ENCODE measurements around the gene MYO1F.
A peak's percentile ranks its signal among the peaks of the same experiment; 100 is the strongest.

MYO1F gene

DNA sequence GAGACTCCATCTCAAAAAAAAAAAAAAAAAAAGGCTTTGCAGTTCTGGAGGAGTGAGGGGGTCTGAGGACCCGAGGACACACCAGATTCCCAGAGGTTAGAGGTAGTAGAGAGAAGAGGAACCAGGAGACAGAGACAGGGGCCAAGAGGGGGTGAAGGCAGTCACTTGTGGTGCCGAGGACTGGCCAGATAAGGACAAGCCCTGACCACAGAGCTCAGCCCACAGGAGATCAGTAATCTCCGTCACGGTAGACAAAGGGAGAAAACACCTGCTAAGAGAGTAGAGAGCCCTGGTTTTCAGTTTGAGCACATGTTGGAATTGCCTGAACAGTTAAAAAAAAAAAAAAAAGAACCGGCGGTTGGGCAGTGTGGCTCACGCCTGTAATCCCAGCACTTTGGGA, 73.1 kb downstream of the MYO1F start:
- ATAC-seq, result no peak
- no peak overlapping the region for H3K27ac Mint-ChIP-seq
- peak overlapping the region in 1 of 2 donors; percentile 2 for H3K4me3 Mint-ChIP-seq

DNA sequence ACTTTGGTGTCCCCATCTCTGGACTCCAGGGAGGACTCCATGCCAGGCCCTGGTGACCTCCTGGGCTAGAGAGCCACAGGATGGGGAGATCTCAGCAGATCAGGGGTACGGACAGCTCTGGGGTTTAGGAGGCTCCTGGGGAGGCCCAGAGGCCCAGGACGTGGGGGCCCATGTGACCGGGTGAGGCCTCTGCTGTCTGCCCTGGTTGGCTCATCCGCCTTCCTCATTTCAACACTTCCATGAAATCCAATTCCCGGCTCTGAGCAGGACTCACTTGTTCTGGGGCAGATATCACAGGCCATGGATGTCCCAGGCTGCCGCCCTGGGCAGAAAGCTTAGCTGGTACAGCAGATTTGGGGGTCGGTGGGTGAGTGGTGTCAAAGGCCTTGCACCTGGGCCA, 73.7 kb downstream of the MYO1F start:
- no peak overlapping the region for H3K4me3 Mint-ChIP-seq
- H3K27ac Mint-ChIP-seq, result peak overlapping the region in 1 of 2 donors; percentile 60
- peaks cover 50% of the 10 kb centered on the region for H3K4me1 Mint-ChIP-seq
- ATAC-seq (no peak), DNase-seq (no peak)
- no peaks in the 10 kb centered on the region for H3K9me3 Mint-ChIP-seq
- no peaks in the 10 kb centered on the region for H3K27me3 Mint-ChIP-seq

More for the DNA sequence above, 73.1 kb downstream of the MYO1F start:
- no peaks in the 10 kb centered on the region for H3K27me3 Mint-ChIP-seq
- DNase-seq, result no peak
- no peaks in the 10 kb centered on the region for H3K9me3 Mint-ChIP-seq
- H3K4me1 Mint-ChIP-seq, result peaks cover 50% of the 10 kb centered on the region

GRCh38 chr19:8501981-8502380, 75.3 kb downstream of the MYO1F start:
- no peaks in the 10 kb centered on the region for H3K9me3 Mint-ChIP-seq
- no peaks in the 10 kb centered on the region for H3K27me3 Mint-ChIP-seq
- peaks cover 50% of the 10 kb centered on the region for H3K4me1 Mint-ChIP-seq
- peak overlapping the region in 1 of 2 donors; percentile 49 for H3K4me3 Mint-ChIP-seq
- peak overlapping the region in 1 of 2 donors; percentile 57 for H3K27ac Mint-ChIP-seq
- DNase-seq, result no peak
- no peak for ATAC-seq

- Mint-ChIP-seq H3K27ac (peak overlapping the region in 1 of 2 donors; percentile 44), H3K27me3 (no peaks in the 10 kb centered on the region), H3K4me1 (peaks cover 48% of the 10 kb centered on the region), H3K4me3 (no peak overlapping the region), H3K9me3 (no peaks in the 10 kb centered on the region)
- DNase-seq (no peak), ATAC-seq (no peak)
Observed at GRCh38 chr19:8501516-8501915, 75.7 kb downstream of the MYO1F start.

- no peaks in the 10 kb centered on the region for H3K27me3 Mint-ChIP-seq
- ATAC-seq, result no peak
- H3K4me3 Mint-ChIP-seq, result no peak overlapping the region
- no peak for DNase-seq
- peak overlapping the region; percentile 29 to 35 for H3K27ac Mint-ChIP-seq
- no peaks in the 10 kb centered on the region for H3K9me3 Mint-ChIP-seq
- peaks cover 43% of the 10 kb centered on the region for H3K4me1 Mint-ChIP-seq
Observed at GRCh38 chr19:8500158-8500557, 77.1 kb downstream of the MYO1F start.

DNA sequence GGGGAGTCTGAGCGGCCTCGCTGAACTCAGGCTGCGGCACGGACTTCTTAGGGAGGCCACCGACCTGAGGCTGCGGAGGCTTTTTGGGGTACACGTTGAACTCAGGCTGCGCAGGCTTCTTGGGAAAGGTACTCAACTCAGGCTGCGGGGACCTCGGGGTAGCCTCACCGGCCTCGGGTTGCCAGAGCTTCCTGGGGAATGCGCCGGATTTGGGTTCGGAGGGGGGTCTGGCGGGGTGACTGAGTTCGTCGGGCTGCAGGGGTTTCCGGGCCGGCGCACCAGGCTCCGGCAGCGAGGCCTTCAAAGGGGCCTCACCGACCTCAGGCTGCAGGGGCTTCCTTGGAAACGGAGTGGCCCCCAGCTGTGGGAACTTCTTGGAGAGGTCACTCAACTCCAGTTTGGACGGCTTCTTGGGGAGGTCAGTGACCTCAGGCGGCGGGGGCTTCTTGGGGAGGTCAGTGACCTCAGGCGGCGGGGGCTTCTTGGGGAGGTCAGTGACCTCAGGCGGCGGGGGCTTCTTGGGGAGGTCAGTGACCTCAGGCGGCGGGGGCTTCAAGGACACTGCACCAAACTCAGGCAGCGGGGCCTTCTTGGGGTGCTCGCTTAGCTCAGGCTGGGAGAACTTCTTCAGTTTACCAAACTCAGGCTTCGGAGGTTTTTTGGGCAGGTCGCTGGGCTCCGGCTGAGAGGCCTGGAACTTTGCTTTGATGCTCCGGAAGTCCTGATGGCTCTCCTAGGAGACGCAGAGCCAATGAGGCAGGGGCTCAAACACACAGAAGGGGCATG, 78.0 kb downstream of the MYO1F start:
- DNase-seq (no peak), ATAC-seq (no peak)
- Mint-ChIP-seq H3K9me3 (no peaks in the 10 kb centered on the region), H3K4me3 (no peak overlapping the region), H3K27ac (peak overlapping the region in 1 of 2 donors; percentile 12), H3K4me1 (peaks cover 49% of the 10 kb centered on the region), H3K27me3 (no peaks in the 10 kb centered on the region)

- H3K4me3 Mint-ChIP-seq, result no peak overlapping the region
- H3K4me1 Mint-ChIP-seq, result peaks cover 47% of the 10 kb centered on the region
- peak overlapping the region in 1 of 2 donors; percentile 59 for H3K27ac Mint-ChIP-seq
- H3K27me3 Mint-ChIP-seq, result no peaks in the 10 kb centered on the region
- no peak for ATAC-seq
- no peaks in the 10 kb centered on the region for H3K9me3 Mint-ChIP-seq
- DNase-seq, result no peak
Observed at GRCh38 chr19:8498295-8498694, 78.9 kb downstream of the MYO1F start.

DNA sequence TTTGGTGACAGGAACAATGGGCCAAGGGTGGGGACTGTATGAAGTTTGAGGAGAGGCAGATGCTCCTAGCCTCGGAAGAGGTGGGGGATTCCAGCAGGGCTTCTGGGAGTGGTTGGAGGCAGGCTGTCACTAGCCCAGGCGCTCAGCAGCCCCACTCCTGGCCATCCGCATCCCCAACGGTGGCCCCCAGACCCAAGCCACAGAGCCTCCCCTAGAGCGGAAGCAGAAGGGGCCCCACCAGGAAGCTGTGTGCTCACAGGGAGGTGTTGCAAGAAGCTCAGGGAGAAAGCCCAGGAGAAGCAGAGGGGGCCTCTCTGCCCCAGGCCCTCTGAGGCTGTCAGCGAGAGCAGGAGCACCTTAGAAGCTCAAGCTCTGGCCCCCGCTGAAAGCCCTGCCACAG, 83.1 kb downstream of the MYO1F start:
- H3K9me3 Mint-ChIP-seq, result no peaks in the 10 kb centered on the region
- peak; percentile 80 for ATAC-seq
- H3K4me3 Mint-ChIP-seq, result peak overlapping the region; percentile 17 to 44

DNA sequence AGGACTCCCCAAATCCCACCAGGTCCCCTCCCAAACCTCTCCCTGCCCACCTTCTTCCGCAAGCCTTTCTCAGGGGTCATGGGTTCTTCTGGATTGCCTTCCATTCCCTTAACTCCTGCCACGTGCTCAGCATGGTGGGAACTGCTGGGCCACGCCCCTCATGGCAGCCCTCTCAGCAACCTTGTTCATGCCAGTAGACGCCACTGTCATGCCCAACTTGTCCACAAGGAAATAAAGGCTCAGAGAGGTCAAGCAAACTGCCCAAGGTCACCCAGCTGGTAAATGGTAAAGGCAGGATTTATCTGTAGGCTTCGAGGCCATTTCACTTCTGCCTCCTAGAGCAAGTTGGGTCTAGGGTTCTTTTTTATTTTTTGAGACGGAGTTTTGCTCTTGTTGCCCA, 85.7 kb downstream of the MYO1F start:
- Mint-ChIP-seq H3K27me3 (no peaks in the 10 kb centered on the region), H3K4me3 (no peak overlapping the region), H3K4me1 (peaks cover 56% of the 10 kb centered on the region), H3K9me3 (no peaks in the 10 kb centered on the region), H3K27ac (no peak overlapping the region)
- no peak for ATAC-seq
- no peak for DNase-seq

More for the DNA sequence above, 83.1 kb downstream of the MYO1F start:
- Mint-ChIP-seq H3K4me1 (peaks cover 36% of the 10 kb centered on the region), H3K27ac (peak overlapping the region; percentile 91 to 95), H3K27me3 (no peaks in the 10 kb centered on the region)
- peak in 1 of 2 donors; percentile 48 for DNase-seq

DNA sequence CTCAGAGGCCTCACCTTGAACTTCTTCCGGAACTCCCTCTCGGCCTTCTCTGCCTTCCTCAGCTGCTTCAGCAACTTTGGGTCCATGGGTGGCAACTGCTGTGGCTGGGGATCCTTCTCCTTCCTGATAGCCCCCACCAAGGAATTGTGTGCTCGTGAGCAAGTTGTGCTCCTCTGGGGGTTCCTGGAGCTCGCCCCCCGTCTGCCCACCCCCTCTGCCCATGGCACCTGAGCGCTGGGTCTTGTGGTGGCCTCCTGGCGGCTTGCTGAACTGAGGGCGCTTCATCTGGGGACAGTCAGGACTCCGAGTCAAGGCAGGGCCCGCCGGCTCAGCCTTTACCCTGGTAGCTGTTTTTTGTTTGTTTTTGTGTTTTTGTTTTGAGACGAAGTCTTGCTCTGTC, 86.4 kb downstream of the MYO1F start:
- no peaks in the 10 kb centered on the region for H3K27me3 Mint-ChIP-seq
- ATAC-seq (no peak), DNase-seq (no peak)
- peak overlapping the region; percentile 78 for H3K27ac Mint-ChIP-seq
- H3K4me3 Mint-ChIP-seq, result no peak overlapping the region
- H3K9me3 Mint-ChIP-seq, result no peaks in the 10 kb centered on the region
- peaks cover 62% of the 10 kb centered on the region for H3K4me1 Mint-ChIP-seq

- Mint-ChIP-seq H3K9me3 (no peaks in the 10 kb centered on the region), H3K27ac (peak overlapping the region in 1 of 2 donors; percentile 19), H3K4me3 (no peak overlapping the region), H3K27me3 (no peaks in the 10 kb centered on the region), H3K4me1 (peaks cover 62% of the 10 kb centered on the region)
- ATAC-seq (no peak), DNase-seq (no peak)
Observed at GRCh38 chr19:8490395-8490760, 86.9 kb downstream of the MYO1F start.

- Mint-ChIP-seq H3K4me3 (no peak overlapping the region), H3K4me1 (peaks cover 62% of the 10 kb centered on the region), H3K9me3 (no peaks in the 10 kb centered on the region), H3K27me3 (no peaks in the 10 kb centered on the region), H3K27ac (peak overlapping the region in 1 of 2 donors; percentile 31)
- no peak for ATAC-seq
- no peak for DNase-seq
Observed at GRCh38 chr19:8489561-8490394, 87.5 kb downstream of the MYO1F start.

GRCh38 chr19:8488365-8488764, 88.9 kb downstream of the MYO1F start:
- Mint-ChIP-seq H3K4me1 (peaks cover 50% of the 10 kb centered on the region), H3K27me3 (no peaks in the 10 kb centered on the region), H3K27ac (peak overlapping the region in 1 of 2 donors; percentile 31), H3K9me3 (no peaks in the 10 kb centered on the region), H3K4me3 (no peak overlapping the region)
- no peak for ATAC-seq
- no peak for DNase-seq

GRCh38 chr19:8487137-8487851, 89.9 kb downstream of the MYO1F start:
- peak; percentile 54 to 85 for DNase-seq
- Mint-ChIP-seq H3K27me3 (no peaks in the 10 kb centered on the region), H3K4me3 (peak overlapping the region; percentile 64 to 74), H3K27ac (peak overlapping the region; percentile 74 to 94), H3K9me3 (no peaks in the 10 kb centered on the region), H3K4me1 (peaks cover 60% of the 10 kb centered on the region)
- peak; percentile 93 for ATAC-seq

DNA sequence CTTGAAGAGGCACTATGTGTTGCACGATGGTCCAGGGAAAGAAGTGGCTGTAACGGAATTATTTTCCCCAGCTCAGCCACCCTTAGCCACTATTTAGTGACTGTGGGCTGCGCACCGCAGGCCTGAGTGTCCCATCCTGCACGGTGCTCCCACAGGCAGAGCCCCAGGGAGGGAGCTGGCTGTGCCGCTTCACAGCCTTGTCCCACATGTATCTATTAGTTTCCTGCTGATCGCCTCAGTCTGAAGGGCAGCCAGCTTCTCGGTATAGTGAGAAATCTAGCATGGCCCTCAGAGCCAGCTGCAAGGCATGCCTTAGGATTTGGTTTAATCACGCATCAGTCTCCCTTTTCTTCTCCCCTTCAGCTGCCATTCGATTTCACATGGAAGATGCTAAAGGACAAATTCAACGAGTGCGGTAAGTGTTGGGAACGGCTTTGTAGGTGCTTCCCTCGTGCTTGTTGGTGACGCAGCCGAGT, 90.5 kb downstream of the MYO1F start:
- peak overlapping the region; percentile 74 to 94 for H3K27ac Mint-ChIP-seq
- no peaks in the 10 kb centered on the region for H3K27me3 Mint-ChIP-seq
- H3K9me3 Mint-ChIP-seq, result no peaks in the 10 kb centered on the region
- DNase-seq (no peak), ATAC-seq (no peak)
- H3K4me3 Mint-ChIP-seq, result peak overlapping the region; percentile 64 to 74
- peaks cover 66% of the 10 kb centered on the region for H3K4me1 Mint-ChIP-seq

All from stimulated activated naive CD8-positive, alpha-beta T cell treated with anti-CD3 and anti-CD28 coated beads, Interleukin-15, amount 100 ng/mL, for 72 hours (primary cell).